HEK293 (cell line): ENCODE measurements around the gene S1PR4.
A peak's percentile ranks its signal among the peaks of the same experiment; 100 is the strongest.

Source experiments
- CTCF ChIA-PET: fragments of 350-600 bp; formaldehyde crosslinking; extraction: SDS; loops from one replicate; lab custom pipeline; 2021; ENCODE audit warnings: antibody characterized with exemption; lab: Yijun Ruan, JAX
- POLR2A ChIA-PET: fragments of 300-600 bp; formaldehyde crosslinking; extraction: SDS; loops from one replicate; lab custom pipeline; 2020; ENCODE audit warnings: antibody characterized with exemption, inconsistent platforms; lab: Yijun Ruan, JAX
- H3K27ac ChIP-seq: fragments of 200-500 bp; sonication (Bioruptor generic); 2 replicates; pipeline ENCODE4 v1.5.1; 2014; ENCODE audit warnings: low read depth, low read length, control low read depth, inconsistent platforms; ENCODE audit errors: extremely low read depth
- H3K36me3 ChIP-seq, 2 experiments: fragments of 200-500 bp in 1 of 2; sonication (Bioruptor generic) in 1 of 2; 1 replicate in 1 of 2; 2 replicates in 1 of 2; pipeline ENCODE4 v1.5.1; 2014 to 2017; ENCODE audit warnings: inconsistent platforms in 2 of 2, low read length in 2 of 2; ENCODE audit not compliant: control insufficient read depth in 2 of 2, insufficient read depth in 1 of 2
- H3K4me1 ChIP-seq: fragments of 200-500 bp; sonication (Bioruptor generic); 2 replicates; pipeline ENCODE4 v1.5.1; 2014; ENCODE audit warnings: mild to moderate bottlenecking, low read length, inconsistent platforms; ENCODE audit not compliant: control insufficient read depth, insufficient read depth
- H3K4me3 ChIP-seq: 2 replicates; pipeline ENCODE4 v1.5.1; 2011; ENCODE audit warnings: low read depth, mild to moderate bottlenecking, control low read depth, low read length, moderate library complexity
- H3K9me3 ChIP-seq: fragments of 200-500 bp; sonication (Bioruptor generic); 2 replicates; pipeline ENCODE4 v1.5.1; 2014; ENCODE audit warnings: low read depth, low read length, inconsistent platforms; ENCODE audit not compliant: control insufficient read depth, insufficient read depth
- BCL11A ChIP-seq: fragments of 450-650 bp; formaldehyde crosslinking; IDR thresholded peaks from 2 replicates; pipeline ENCODE4 v1.5.1; 2016; ENCODE audit warnings: low read depth, missing biosample characterization, missing genetic modification characterization
- GLIS2 ChIP-seq: fragments of 450-650 bp; formaldehyde crosslinking; IDR thresholded peaks from 2 replicates; pipeline ENCODE4 v1.5.1; 2016; ENCODE audit warnings: missing biosample characterization, missing genetic modification characterization
- KLF1 ChIP-seq: fragments of 450-650 bp; formaldehyde crosslinking; IDR thresholded peaks from 2 replicates; pipeline ENCODE4 v1.5.1; 2016; ENCODE audit warnings: missing biosample characterization, missing genetic modification characterization
- SCRT2 ChIP-seq: fragments of 450-650 bp; formaldehyde crosslinking; IDR thresholded peaks from 2 replicates; pipeline ENCODE4 v1.5.1; 2016; ENCODE audit warnings: missing biosample characterization, missing genetic modification characterization
- WT1 ChIP-seq: fragments of 450-650 bp; formaldehyde crosslinking; IDR thresholded peaks from 2 replicates; pipeline ENCODE4 v1.5.1; 2016; ENCODE audit warnings: missing biosample characterization, missing genetic modification characterization
- ZFP37 ChIP-seq: fragments of 450-650 bp; formaldehyde crosslinking; IDR thresholded peaks from 2 replicates; pipeline ENCODE4 v1.5.1; 2016; ENCODE audit warnings: missing biosample characterization, missing genetic modification characterization
- ZNF121 ChIP-seq: fragments of 450-650 bp; formaldehyde crosslinking; IDR thresholded peaks from 2 replicates; pipeline ENCODE4 v1.5.1; 2016; ENCODE audit warnings: missing biosample characterization, missing genetic modification characterization
- ZNF140 ChIP-seq: fragments of 450-650 bp; formaldehyde crosslinking; IDR thresholded peaks from 2 replicates; pipeline ENCODE4 v1.5.1; 2016; ENCODE audit warnings: missing biosample characterization, missing genetic modification characterization
- ZNF157 ChIP-seq: fragments of 450-650 bp; formaldehyde crosslinking; IDR thresholded peaks from 2 replicates; pipeline ENCODE4 v1.5.1; 2016; ENCODE audit warnings: missing biosample characterization, missing genetic modification characterization
- ZNF16 ChIP-seq: fragments of 450-650 bp; formaldehyde crosslinking; IDR thresholded peaks from 2 replicates; pipeline ENCODE4 v1.5.1; 2016; ENCODE audit warnings: low read depth, missing biosample characterization, missing genetic modification characterization
- ZNF202 ChIP-seq: fragments of 450-650 bp; formaldehyde crosslinking; IDR thresholded peaks from 2 replicates; pipeline ENCODE4 v1.5.1; 2016; ENCODE audit warnings: missing biosample characterization, missing genetic modification characterization, borderline replicate concordance
- ZNF292 ChIP-seq: fragments of 450-650 bp; formaldehyde crosslinking; IDR thresholded peaks from 2 replicates; pipeline ENCODE4 v1.5.1; 2016; ENCODE audit warnings: low read depth, missing biosample characterization, missing genetic modification characterization, borderline replicate concordance
- ZNF311 ChIP-seq: fragments of 450-650 bp; formaldehyde crosslinking; IDR thresholded peaks from 2 replicates; pipeline ENCODE4 v1.5.1; 2017; ENCODE audit warnings: missing biosample characterization, missing genetic modification characterization, borderline replicate concordance
- ZNF621 ChIP-seq: fragments of 450-650 bp; formaldehyde crosslinking; IDR thresholded peaks from 2 replicates; pipeline ENCODE4 v1.5.1; 2017; ENCODE audit warnings: missing biosample characterization, missing genetic modification characterization
- ZNF623 ChIP-seq: fragments of 450-650 bp; formaldehyde crosslinking; IDR thresholded peaks from 2 replicates; pipeline ENCODE4 v1.5.1; 2016; ENCODE audit warnings: missing biosample characterization, missing genetic modification characterization
- TF ChIP-seq, protein P1 (sequence below): fragments of 450-650 bp; formaldehyde crosslinking; IDR thresholded peaks from 2 replicates; pipeline ENCODE4 v1.5.1; 2016; ENCODE audit warnings: missing biosample characterization, missing genetic modification characterization
- TF ChIP-seq, protein P2 (sequence below): fragments of 450-650 bp; formaldehyde crosslinking; IDR thresholded peaks from 2 replicates; pipeline ENCODE4 v1.5.1; 2016; ENCODE audit warnings: missing biosample characterization, missing genetic modification characterization, borderline replicate concordance
- TF ChIP-seq, protein P3 (sequence below): fragments of 450-650 bp; formaldehyde crosslinking; IDR thresholded peaks from 2 replicates; pipeline ENCODE4 v1.5.1; 2016; ENCODE audit warnings: missing biosample characterization, missing genetic modification characterization
- TF ChIP-seq, protein P4 (sequence below): fragments of 450-650 bp; formaldehyde crosslinking; IDR thresholded peaks from 2 replicates; pipeline ENCODE4 v1.5.1; 2016; ENCODE audit warnings: missing biosample characterization, missing genetic modification characterization, borderline replicate concordance
- TF ChIP-seq, protein P5 (sequence below): fragments of 450-650 bp; formaldehyde crosslinking; IDR thresholded peaks from 2 replicates; pipeline ENCODE4 v1.5.1; 2017; ENCODE audit warnings: missing biosample characterization, missing genetic modification characterization
- TF ChIP-seq, protein P6 (sequence below): fragments of 450-650 bp; formaldehyde crosslinking; optimal IDR thresholded peaks from 2 replicates; pipeline ENCODE3; 2016; ENCODE audit warnings: missing biosample characterization, mild to moderate bottlenecking, missing genetic modification characterization

The S1PR4 gene

DNA sequence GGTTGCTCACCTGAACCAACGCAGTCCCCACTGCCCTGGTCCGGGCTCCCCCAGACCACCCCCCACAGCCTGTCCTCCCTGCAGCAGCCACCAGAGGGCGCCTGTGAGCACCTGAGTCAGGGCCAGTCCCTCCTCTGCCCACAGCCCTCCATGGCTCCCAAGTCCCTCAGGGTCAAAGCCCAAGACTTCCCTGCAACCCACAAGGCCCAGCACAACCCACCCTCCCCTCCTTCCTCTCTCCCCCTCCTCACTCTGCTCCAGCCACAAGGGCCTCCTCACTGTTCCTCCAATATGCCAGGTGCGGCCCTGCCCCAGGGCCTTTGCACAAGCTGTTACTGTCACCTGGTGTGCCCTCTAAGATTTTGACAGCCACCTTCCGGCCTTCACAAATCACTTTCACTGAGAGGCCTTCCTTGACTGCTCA is 31.9 kb upstream of the S1PR4 start (continued):
- TF ChIP-seq, protein P1, sequence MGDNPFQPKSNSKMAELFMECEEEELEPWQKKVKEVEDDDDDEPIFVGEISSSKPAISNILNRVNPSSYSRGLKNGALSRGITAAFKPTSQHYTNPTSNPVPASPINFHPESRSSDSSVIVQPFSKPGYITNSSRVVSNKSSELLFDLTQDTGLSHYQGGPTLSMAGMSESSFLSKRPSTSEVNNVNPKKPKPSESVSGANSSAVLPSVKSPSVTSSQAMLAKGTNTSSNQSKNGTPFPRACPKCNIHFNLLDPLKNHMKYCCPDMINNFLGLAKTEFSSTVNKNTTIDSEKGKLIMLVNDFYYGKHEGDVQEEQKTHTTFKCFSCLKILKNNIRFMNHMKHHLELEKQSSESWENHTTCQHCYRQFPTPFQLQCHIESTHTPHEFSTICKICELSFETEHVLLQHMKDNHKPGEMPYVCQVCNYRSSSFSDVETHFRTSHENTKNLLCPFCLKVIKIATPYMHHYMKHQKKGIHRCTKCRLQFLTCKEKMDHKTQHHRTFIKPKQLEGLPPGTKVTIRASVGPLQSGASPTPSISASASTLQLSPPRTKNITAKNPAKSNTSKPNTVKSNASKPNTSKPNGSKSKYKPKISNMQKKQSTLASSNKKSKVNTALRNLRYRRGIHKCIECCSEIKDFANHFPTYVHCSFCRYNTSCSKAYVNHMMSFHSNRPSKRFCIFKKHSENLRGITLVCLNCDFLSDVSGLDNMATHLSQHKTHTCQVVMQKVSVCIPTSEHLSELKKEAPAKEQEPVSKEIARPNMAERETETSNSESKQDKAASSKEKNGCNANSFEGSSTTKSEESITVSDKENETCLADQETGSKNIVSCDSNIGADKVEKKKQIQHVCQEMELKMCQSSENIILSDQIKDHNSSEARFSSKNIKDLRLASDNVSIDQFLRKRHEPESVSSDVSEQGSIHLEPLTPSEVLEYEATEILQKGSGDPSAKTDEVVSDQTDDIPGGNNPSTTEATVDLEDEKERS (tag by site-specific recombination): 0 out of 2 replicates have a peak, but pooled peaks have one; percentile 43
- TF ChIP-seq SCRT2 (tag by site-specific recombination): no peak
- peak; percentile 46; the same call in 1 of the 2 replicates for TF ChIP-seq ZNF121
- TF ChIP-seq, protein P2, sequence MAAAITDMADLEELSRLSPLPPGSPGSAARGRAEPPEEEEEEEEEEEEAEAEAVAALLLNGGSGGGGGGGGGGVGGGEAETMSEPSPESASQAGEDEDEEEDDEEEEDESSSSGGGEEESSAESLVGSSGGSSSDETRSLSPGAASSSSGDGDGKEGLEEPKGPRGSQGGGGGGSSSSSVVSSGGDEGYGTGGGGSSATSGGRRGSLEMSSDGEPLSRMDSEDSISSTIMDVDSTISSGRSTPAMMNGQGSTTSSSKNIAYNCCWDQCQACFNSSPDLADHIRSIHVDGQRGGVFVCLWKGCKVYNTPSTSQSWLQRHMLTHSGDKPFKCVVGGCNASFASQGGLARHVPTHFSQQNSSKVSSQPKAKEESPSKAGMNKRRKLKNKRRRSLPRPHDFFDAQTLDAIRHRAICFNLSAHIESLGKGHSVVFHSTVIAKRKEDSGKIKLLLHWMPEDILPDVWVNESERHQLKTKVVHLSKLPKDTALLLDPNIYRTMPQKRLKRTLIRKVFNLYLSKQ (tag by site-specific recombination): no peak
- TF ChIP-seq BCL11A: no peak
- TF ChIP-seq, protein P3, sequence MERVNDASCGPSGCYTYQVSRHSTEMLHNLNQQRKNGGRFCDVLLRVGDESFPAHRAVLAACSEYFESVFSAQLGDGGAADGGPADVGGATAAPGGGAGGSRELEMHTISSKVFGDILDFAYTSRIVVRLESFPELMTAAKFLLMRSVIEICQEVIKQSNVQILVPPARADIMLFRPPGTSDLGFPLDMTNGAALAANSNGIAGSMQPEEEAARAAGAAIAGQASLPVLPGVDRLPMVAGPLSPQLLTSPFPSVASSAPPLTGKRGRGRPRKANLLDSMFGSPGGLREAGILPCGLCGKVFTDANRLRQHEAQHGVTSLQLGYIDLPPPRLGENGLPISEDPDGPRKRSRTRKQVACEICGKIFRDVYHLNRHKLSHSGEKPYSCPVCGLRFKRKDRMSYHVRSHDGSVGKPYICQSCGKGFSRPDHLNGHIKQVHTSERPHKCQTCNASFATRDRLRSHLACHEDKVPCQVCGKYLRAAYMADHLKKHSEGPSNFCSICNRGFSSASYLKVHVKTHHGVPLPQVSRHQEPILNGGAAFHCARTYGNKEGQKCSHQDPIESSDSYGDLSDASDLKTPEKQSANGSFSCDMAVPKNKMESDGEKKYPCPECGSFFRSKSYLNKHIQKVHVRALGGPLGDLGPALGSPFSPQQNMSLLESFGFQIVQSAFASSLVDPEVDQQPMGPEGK: peak; percentile 37; the same call in 1 of the 2 replicates
- TF ChIP-seq ZNF16: peak; percentile 97
- TF ChIP-seq ZNF623: peak; percentile 99
- TF ChIP-seq GLIS2 (tag by site-specific recombination): peak; percentile 46
- TF ChIP-seq ZNF157: no peak

DNA sequence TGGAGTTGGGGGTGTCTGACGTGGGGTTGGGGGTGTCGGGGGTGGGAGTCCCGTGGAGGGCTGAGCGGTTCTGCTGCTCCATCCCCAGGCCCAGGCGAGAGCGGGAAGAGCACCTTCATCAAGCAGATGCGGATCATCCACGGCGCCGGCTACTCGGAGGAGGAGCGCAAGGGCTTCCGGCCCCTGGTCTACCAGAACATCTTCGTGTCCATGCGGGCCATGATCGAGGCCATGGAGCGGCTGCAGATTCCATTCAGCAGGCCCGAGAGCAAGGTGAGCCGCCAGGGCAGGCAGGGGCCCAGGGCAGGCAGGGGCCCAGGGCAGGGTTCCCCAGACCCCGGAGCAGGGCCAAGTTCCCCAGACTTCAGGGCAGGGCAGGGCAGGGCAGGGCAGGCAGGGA is 30.1 kb upstream of the S1PR4 start:
- Histone ChIP-seq H3K4me1 (no peaks in the 10 kb centered on the region), H3K4me3 (no peak overlapping the region), H3K9me3 (no peaks in the 10 kb centered on the region), H3K27ac (no peak overlapping the region), H3K36me3 (no peaks in the 10 kb centered on the region)
- TF ChIP-seq ZNF311: no peak
- no peak for TF ChIP-seq KLF1 (tag by site-specific recombination)
- TF ChIP-seq, protein P4, sequence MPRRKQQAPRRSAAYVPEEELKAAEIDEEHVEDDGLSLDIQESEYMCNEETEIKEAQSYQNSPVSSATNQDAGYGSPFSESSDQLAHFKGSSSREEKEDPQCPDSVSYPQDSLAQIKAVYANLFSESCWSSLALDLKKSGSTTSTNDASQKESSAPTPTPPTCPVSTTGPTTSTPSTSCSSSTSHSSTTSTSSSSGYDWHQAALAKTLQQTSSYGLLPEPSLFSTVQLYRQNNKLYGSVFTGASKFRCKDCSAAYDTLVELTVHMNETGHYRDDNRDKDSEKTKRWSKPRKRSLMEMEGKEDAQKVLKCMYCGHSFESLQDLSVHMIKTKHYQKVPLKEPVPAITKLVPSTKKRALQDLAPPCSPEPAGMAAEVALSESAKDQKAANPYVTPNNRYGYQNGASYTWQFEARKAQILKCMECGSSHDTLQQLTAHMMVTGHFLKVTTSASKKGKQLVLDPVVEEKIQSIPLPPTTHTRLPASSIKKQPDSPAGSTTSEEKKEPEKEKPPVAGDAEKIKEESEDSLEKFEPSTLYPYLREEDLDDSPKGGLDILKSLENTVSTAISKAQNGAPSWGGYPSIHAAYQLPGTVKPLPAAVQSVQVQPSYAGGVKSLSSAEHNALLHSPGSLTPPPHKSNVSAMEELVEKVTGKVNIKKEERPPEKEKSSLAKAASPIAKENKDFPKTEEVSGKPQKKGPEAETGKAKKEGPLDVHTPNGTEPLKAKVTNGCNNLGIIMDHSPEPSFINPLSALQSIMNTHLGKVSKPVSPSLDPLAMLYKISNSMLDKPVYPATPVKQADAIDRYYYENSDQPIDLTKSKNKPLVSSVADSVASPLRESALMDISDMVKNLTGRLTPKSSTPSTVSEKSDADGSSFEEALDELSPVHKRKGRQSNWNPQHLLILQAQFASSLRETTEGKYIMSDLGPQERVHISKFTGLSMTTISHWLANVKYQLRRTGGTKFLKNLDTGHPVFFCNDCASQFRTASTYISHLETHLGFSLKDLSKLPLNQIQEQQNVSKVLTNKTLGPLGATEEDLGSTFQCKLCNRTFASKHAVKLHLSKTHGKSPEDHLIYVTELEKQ (tag by site-specific recombination): no peak
- TF ChIP-seq WT1: no peak
- TF ChIP-seq, all 188 proteins: peak for 0
- ChIA-PET POLR2A (no interaction called here), CTCF (no interaction called here)

DNA sequence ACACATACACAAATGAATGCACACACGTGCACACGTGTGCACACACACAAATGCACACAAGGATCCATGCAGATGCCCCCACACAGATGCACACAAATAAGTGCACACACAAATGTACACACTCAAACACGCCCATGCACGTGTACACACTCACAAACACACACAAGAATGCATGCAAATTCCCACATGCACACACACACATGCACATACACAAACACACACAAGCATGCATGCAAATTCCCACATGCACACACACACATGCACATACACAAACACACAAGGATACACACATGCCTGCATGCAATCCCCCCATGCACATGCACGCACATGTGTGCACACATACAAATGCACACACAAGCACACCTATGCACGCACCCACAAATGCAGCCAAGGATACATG is 29.5 kb upstream of the S1PR4 start:
- POLR2A ChIA-PET: no interaction called here
- Histone ChIP-seq H3K9me3 (no peaks in the 10 kb centered on the region), H3K36me3 (no peaks in the 10 kb centered on the region), H3K4me1 (no peaks in the 10 kb centered on the region), H3K4me3 (no peak overlapping the region), H3K27ac (no peak overlapping the region)
- CTCF ChIA-PET: no interaction called here
- no peak for TF ChIP-seq ZNF202
- TF ChIP-seq ZNF621 (tag by site-specific recombination): no peak
- TF ChIP-seq GLIS2 (tag by site-specific recombination): no peak
- TF ChIP-seq, protein P5, sequence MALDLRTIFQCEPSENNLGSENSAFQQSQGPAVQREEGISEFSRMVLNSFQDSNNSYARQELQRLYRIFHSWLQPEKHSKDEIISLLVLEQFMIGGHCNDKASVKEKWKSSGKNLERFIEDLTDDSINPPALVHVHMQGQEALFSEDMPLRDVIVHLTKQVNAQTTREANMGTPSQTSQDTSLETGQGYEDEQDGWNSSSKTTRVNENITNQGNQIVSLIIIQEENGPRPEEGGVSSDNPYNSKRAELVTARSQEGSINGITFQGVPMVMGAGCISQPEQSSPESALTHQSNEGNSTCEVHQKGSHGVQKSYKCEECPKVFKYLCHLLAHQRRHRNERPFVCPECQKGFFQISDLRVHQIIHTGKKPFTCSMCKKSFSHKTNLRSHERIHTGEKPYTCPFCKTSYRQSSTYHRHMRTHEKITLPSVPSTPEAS (tag by site-specific recombination): peak; percentile 92
- TF ChIP-seq, protein P6, sequence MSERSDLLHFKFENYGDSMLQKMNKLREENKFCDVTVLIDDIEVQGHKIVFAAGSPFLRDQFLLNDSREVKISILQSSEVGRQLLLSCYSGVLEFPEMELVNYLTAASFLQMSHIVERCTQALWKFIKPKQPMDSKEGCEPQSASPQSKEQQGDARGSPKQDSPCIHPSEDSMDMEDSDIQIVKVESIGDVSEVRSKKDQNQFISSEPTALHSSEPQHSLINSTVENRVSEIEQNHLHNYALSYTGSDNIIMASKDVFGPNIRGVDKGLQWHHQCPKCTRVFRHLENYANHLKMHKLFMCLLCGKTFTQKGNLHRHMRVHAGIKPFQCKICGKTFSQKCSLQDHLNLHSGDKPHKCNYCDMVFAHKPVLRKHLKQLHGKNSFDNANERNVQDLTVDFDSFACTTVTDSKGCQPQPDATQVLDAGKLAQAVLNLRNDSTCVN (tag by site-specific recombination): peak; percentile 10
- TF ChIP-seq ZFP37: no peak
- no peak for TF ChIP-seq ZNF292
- TF ChIP-seq ZNF140 (tag by site-specific recombination): no peak
